ENCODE results near the gene AMDHD2.

The AMDHD2 gene

GRCh38 chr16:2520097-2520783 lies at the start of gene AMDHD2:
TSS of gene AMDHD2 (plus strand) at chr16:2520371. CDS start at chr16:2520459, 88 bp downstream.
- H3K4me3 ChIP-seq (ENCODE audit: low read length), result peak within 1 kb of the TSS; percentile 68; the same call in 1 of the 2 replicates
- TF ChIP-seq ZNF274 (IDR thresholded peaks at IDR 0.05; ENCODE audit: low read depth, low read length), result no peak

DNA sequence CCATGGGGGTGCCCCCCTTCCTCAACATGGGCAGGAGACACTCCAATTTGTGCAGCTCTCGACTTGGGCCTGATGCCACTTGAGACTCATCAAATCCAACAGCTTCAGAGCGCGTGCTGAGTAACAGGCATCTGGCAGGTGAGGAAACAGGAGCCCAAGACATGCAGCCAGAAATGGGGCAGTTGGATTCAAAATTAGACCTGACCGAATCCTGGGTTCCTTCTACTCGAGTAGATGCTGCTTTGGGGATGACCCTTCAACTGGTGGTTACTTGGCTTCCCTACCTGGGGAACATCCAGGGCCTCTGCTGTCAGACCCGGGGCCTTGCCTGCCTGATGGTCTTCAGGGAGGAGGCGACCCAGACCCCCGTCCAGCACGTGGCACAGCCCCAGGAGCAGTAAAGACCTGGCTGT lies 49.6 kb upstream of the AMDHD2 start:
- H3K4me3 ChIP-seq (ENCODE audit: low read length), result no peak overlapping the region

GRCh38 chr16:2471016-2471652 lies 49.0 kb upstream of the AMDHD2 start, which contains the start of gene NTN3:
TSS of gene NTN3 (plus strand) at chr16:2471297. CDS start at chr16:2471702, 405 bp downstream.
- no peak within 1 kb of the TSS for H3K4me3 ChIP-seq (ENCODE audit: low read length)
- TF ChIP-seq ZNF274 (IDR thresholded peaks at IDR 0.05; ENCODE audit: low read depth, low read length), result no peak

More for the DNA sequence above, 49.6 kb upstream of the AMDHD2 start:
- no peak for TF ChIP-seq ZNF274 (IDR thresholded peaks at IDR 0.05; ENCODE audit: low read depth, low read length)

- no peak overlapping the region for H3K4me3 ChIP-seq (ENCODE audit: low read length)
- TF ChIP-seq ZNF274 (IDR thresholded peaks at IDR 0.05; ENCODE audit: low read depth, low read length), result no peak
Measured at GRCh38 chr16:2471653-2472487, 48.3 kb upstream of the AMDHD2 start.

DNA sequence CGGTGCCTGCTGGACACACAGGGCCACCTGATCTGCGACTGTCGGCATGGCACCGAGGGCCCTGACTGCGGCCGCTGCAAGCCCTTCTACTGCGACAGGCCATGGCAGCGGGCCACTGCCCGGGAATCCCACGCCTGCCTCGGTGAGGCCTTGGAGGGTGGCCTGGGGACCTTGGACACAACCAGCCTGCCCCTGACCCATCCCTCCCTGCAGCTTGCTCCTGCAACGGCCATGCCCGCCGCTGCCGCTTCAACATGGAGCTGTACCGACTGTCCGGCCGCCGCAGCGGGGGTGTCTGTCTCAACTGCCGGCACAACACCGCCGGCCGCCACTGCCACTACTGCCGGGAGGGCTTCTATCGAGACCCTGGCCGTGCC lies 47.7 kb upstream of the AMDHD2 start:
- H3K4me3 ChIP-seq (ENCODE audit: low read length), result no peak overlapping the region
- TF ChIP-seq ZNF274 (IDR thresholded peaks at IDR 0.05; ENCODE audit: low read depth, low read length), result no peak

DNA sequence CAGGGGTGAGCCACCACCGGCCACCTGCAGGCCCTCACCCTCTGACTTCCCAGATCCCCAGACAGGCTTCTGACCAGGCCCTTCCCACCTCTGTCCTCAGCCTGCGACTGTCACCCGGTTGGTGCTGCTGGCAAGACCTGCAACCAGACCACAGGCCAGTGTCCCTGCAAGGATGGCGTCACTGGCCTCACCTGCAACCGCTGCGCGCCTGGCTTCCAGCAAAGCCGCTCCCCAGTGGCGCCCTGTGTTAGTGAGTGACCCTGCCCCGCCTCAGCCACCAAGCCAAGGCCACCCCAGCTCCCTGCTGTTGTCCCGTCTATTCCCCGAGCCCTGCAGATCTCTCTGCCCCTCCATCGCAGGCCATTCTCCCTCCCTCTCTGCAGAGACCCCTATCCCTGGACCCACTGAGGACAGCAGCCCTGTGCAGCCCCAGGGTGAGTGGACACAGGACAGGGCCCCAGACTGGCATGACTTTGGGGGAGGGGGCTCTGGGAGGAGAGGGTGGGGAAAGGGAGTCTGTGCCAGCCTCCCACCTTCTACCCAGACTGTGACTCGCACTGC lies 47.2 kb upstream of the AMDHD2 start:
- H3K4me3 ChIP-seq (ENCODE audit: low read length), result no peak overlapping the region
- TF ChIP-seq ZNF274 (IDR thresholded peaks at IDR 0.05; ENCODE audit: low read depth, low read length), result no peak

GRCh38 chr16:2473446-2473926 lies 46.7 kb upstream of the AMDHD2 start:
- TF ChIP-seq ZNF274 (IDR thresholded peaks at IDR 0.05; ENCODE audit: low read depth, low read length), result no peak
- peak overlapping the region; percentile 11; the same call in 1 of the 2 replicates for H3K4me3 ChIP-seq (ENCODE audit: low read length)

GRCh38 chr16:2473999-2474876 lies 45.9 kb upstream of the AMDHD2 start:
- peak overlapping the region; percentile 75 for H3K4me3 ChIP-seq (ENCODE audit: low read length)
- TF ChIP-seq ZNF274 (IDR thresholded peaks at IDR 0.05; ENCODE audit: low read depth, low read length), result no peak

DNA sequence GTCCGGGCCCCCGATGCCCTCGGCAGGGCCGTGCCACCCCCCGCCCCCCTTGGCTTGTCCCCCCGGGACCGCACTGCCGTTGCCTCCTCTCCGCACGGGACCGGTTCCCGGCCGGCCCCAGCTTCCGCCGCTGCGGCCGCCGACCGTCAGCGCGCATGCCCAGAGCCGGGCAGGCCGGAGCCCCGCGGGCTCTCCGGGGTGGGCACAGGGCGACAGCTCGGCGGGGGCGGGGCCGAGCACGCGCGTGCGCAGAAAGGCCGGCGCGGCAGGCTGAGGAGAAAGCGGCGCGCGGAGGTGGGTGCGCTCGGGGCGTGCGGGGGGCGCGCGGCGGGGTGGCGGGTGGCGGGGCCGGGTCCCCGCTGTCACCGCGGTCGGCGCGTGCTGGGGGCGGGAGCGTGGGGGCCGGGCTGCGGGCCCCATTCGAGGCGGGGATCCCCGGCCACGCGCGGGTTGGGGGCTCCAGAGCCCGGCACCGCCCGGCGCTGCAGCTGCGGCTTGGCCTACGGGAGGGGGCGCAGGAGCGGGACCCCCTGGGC lies 45.2 kb upstream of the AMDHD2 start, which contains the start of gene TBC1D24:
Gene TBC1D24, plus strand, starts transcription at position 251 of the 536 bp plus-strand sequence. CDS start 21,022 bp downstream, outside the sequence.
- H3K4me3 ChIP-seq (ENCODE audit: low read length), result peak within 1 kb of the TSS; percentile 80
- TF ChIP-seq ZNF274 (IDR thresholded peaks at IDR 0.05; ENCODE audit: low read depth, low read length), result no peak

DNA sequence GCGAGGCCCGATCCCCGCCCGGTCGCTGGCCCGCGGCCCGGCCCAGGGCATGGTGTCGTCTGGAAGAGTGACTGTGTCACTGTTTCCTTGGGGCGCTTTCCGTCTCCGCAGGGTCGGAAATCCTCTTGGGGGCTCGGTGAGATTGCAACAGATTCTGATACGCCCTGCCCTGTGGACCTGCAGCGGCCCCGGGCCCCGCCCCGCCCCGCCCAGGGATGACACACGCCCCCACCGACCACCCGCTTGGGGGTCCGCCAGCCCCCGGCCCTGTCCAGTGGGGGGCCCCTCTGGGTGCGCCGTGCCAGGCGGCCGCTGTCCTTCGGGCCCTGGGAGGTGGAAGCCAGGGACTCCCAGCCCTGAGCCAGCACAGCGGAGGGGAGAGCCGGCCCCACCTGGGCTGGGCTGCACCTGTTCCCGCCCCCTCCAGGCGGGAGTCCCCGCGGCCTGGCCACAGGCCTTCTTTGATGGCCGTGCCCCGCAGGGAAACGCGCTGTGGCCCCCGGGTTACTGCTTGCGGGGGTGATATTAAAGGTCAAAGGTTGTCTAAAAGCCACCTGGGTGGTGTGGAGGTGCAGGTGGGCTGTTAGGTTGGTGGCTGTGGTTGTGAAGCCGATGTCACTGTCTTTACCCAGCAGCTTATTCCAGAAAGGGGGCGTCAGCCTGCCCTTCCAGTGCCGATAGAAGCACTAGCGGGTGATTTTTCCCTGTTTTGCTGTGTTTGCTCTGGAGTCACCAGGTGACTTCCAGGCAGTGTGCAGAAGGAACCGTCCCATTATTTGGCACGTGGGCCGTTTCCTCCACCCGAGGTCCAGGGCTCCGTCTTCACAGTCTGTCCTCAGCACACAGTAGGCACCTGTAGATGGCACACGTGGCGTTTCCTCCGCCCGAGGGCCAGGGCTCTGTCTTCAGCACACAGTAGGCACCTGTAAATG lies 44.5 kb upstream of the AMDHD2 start:
- peak overlapping the region; percentile 80; the same call in 1 of the 2 replicates for H3K4me3 ChIP-seq (ENCODE audit: low read length)
- no peak for TF ChIP-seq ZNF274 (IDR thresholded peaks at IDR 0.05; ENCODE audit: low read depth, low read length)

DNA sequence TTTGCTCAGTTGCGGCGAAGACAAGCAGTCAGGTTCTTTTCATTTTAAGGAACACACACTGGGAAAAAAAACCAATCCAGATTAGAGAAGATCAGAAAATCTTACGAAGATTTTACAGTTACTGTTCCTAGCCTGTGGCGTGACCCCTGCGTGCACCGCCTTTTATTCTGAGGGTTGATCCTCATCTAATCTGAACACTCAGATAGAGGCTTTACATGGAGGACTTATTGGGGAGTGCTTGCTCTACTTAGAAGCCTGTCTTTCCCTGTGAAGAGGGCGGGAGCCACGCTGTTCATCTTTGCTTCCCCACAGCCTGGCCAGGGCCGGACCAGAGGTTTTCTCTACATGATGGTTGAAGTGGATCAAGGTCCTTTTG lies 43.8 kb upstream of the AMDHD2 start:
- no peak overlapping the region for H3K4me3 ChIP-seq (ENCODE audit: low read length)
- no peak for TF ChIP-seq ZNF274 (IDR thresholded peaks at IDR 0.05; ENCODE audit: low read depth, low read length)

DNA sequence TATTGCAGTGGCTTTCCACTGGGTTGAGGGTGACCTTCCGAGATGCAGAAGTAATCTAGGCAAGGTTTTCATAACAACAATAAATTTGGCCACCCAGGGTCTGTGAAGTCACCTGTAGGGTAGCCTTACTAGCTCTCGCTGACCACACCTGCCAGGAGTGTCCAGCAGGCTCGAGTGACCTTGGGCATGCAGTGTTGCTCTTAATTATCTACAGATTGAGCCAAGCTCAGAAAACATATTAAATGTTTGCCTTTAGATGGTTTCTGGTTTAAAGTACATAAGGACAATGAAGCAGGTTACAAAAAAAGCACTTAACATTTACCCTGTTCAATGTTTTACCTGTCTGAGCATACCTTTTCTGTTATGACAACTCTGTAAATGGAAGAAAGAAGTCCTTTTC lies 43.4 kb upstream of the AMDHD2 start:
- TF ChIP-seq ZNF274 (IDR thresholded peaks at IDR 0.05; ENCODE audit: low read depth, low read length), result no peak
- H3K4me3 ChIP-seq (ENCODE audit: low read length), result no peak overlapping the region
